Mesenchymal stem cell (in vitro differentiated cells and primary cell): ENCODE measurements around the gene BCL2L15.

ENCODE experiments used
- DNase-seq: peaks from one replicate; pipeline ENCODE4 v3.0.0-alpha.2; 2013
- H2AFZ ChIP-seq: one replicate; pipeline ENCODE4 v1.6.1; 2013; ENCODE audit warnings: low read depth, mild to moderate bottlenecking, control low read depth, inconsistent platforms, low read length, moderate library complexity
- H2AK5ac ChIP-seq: 2 replicates; pipeline ENCODE4 v1.6.1; 2013; ENCODE audit warnings: low read length, moderate library complexity, mild to moderate bottlenecking, inconsistent platforms; ENCODE audit not compliant: severe bottlenecking
- H2BK120ac ChIP-seq: one replicate; pipeline ENCODE4 v1.6.1; 2013; ENCODE audit warnings: low read depth, mild to moderate bottlenecking, inconsistent platforms, low read length, moderate library complexity
- H2BK12ac ChIP-seq, 2 experiments: one replicate each; pipeline ENCODE4 v1.6.1; 2013; ENCODE audit warnings: inconsistent platforms in 2 of 2, low read length in 2 of 2, mild to moderate bottlenecking in 2 of 2, moderate library complexity in 2 of 2, control low read depth in 1 of 2
- H2BK15ac ChIP-seq: one replicate; pipeline ENCODE4 v1.6.1; 2013; ENCODE audit warnings: mild to moderate bottlenecking, low read depth, inconsistent platforms; ENCODE audit not compliant: poor library complexity, severe bottlenecking
- H2BK5ac ChIP-seq: 2 replicates; pipeline ENCODE4 v1.6.1; 2013; ENCODE audit warnings: low read depth, mild to moderate bottlenecking, low read length, control low read depth, inconsistent platforms; ENCODE audit not compliant: poor library complexity, severe bottlenecking
- H3K14ac ChIP-seq, 2 experiments: one replicate each; pipeline ENCODE4 v1.6.1; 2013; ENCODE audit warnings: inconsistent platforms in 2 of 2, low read length in 2 of 2, control low read depth in 1 of 2, mild to moderate bottlenecking in 1 of 2, moderate library complexity in 1 of 2
- H3K18ac ChIP-seq, 2 experiments: one replicate each; pipeline ENCODE4 v1.6.1; 2013; ENCODE audit warnings: inconsistent platforms in 2 of 2, low read length in 2 of 2, control low read depth in 1 of 2, low read depth in 1 of 2, mild to moderate bottlenecking in 1 of 2
- H3K23ac ChIP-seq, 2 experiments: one replicate each; pipeline ENCODE4 v1.6.1; 2013; ENCODE audit warnings: inconsistent platforms in 2 of 2, low read length in 2 of 2, mild to moderate bottlenecking in 2 of 2, moderate library complexity in 2 of 2, control low read depth in 1 of 2
- H3K27ac ChIP-seq: 2 replicates; pipeline ENCODE4 v1.5.1; 2013; ENCODE audit warnings: mild to moderate bottlenecking, moderate library complexity, low read length, control low read depth, inconsistent platforms; ENCODE audit not compliant: poor library complexity, severe bottlenecking
- H3K27me3 ChIP-seq, 2 experiments: 2 replicates each; pipeline versions ENCODE4 v1.6.1 to v1.7.0; 2013; ENCODE audit warnings: low read length in 2 of 2, mild to moderate bottlenecking in 2 of 2, moderate library complexity in 2 of 2, control low read depth in 1 of 2, inconsistent platforms in 1 of 2; ENCODE audit not compliant: control insufficient read depth in 1 of 2, insufficient read depth in 1 of 2
- H3K36me3 ChIP-seq, 2 experiments: 2 replicates each; pipeline versions ENCODE4 v1.6.1 to v1.7.0; 2013; ENCODE audit warnings: low read length in 2 of 2, control low read depth in 1 of 2, inconsistent platforms in 1 of 2, low read depth in 1 of 2, mild to moderate bottlenecking in 1 of 2; ENCODE audit not compliant: insufficient read depth in 2 of 2, control insufficient read depth in 1 of 2
- H3K4ac ChIP-seq, 2 experiments: one replicate each; pipeline ENCODE4 v1.6.1; 2013; ENCODE audit warnings: inconsistent platforms in 2 of 2, low read length in 2 of 2, mild to moderate bottlenecking in 2 of 2, moderate library complexity in 2 of 2, control low read depth in 1 of 2, low read depth in 1 of 2
- H3K4me1 ChIP-seq: 2 replicates; pipeline ENCODE4 v1.6.1; 2013; ENCODE audit warnings: low read depth, low read length, control low read depth; ENCODE audit not compliant: control insufficient read depth, insufficient read depth
- H3K4me2 ChIP-seq: 2 replicates; pipeline ENCODE4 v1.6.1; 2013; ENCODE audit warnings: low read length, mild to moderate bottlenecking, inconsistent platforms; ENCODE audit not compliant: poor library complexity, severe bottlenecking
- H3K4me3 ChIP-seq, 2 experiments: 2 replicates each; pipeline versions ENCODE4 v1.5.1 to v1.7.0; 2013; ENCODE audit warnings: low read length in 2 of 2, mild to moderate bottlenecking in 2 of 2, control low read depth in 1 of 2, low read depth in 1 of 2; ENCODE audit not compliant: insufficient read depth in 1 of 2
- H3K79me1 ChIP-seq: replicated peaks from 2 replicates; pipeline ENCODE4 v1.6.1; 2013; ENCODE audit warnings: mild to moderate bottlenecking, control low read depth, low read length, inconsistent platforms; ENCODE audit not compliant: poor library complexity, severe bottlenecking
- H3K9ac ChIP-seq: 2 replicates; pipeline ENCODE4 v1.7.0; 2013; ENCODE audit warnings: mild to moderate bottlenecking, low read length, moderate library complexity
- H3K9me3 ChIP-seq: 2 replicates; pipeline ENCODE4 v1.7.0; 2013; ENCODE audit warnings: mild to moderate bottlenecking, low read length; ENCODE audit not compliant: control insufficient read depth
- H4K8ac ChIP-seq: one replicate; pipeline ENCODE4 v1.6.1; 2013; ENCODE audit warnings: inconsistent platforms, mild to moderate bottlenecking, low read length, moderate library complexity
- H4K91ac ChIP-seq: one replicate; pipeline ENCODE4 v1.6.1; 2013; ENCODE audit warnings: mild to moderate bottlenecking, low read length, inconsistent platforms
- WGBS: methylation state at CpG from one replicate; pipeline ENCODE4 v1.1.7; 2013; ENCODE audit warnings: mixed read lengths; 5-methylcytosine and 5-hydroxymethylcytosine counted together

The BCL2L15 gene

GRCh38 chr1:113924473-113924872 is 37.1 kb upstream of the BCL2L15 start:
- Histone ChIP-seq H2BK5ac (no peak overlapping the region), H3K14ac (no peak overlapping the region), H3K4me1 (no peaks in the 10 kb centered on the region), H2AFZ (no peak overlapping the region), H2BK120ac (no peak overlapping the region), H3K79me1 (peaks cover 3% of the 10 kb centered on the region), H3K9me3 (no peaks in the 10 kb centered on the region), H2AK5ac (no peak overlapping the region), H3K18ac (no peak overlapping the region), H4K8ac (no peak overlapping the region), H3K4me3 (no peak overlapping the region), H3K36me3 (no peaks in the 10 kb centered on the region), H3K4ac (no peak overlapping the region), H4K91ac (no peak overlapping the region), H3K23ac (no peak overlapping the region), H3K9ac (no peak overlapping the region), H3K27me3 (peaks cover 4 to 5% of the 10 kb centered on the region in 2 experiments), H3K27ac (no peak overlapping the region), H2BK12ac (no peak overlapping the region), H3K4me2 (no peak overlapping the region), H2BK15ac (no peak overlapping the region)
- no peak for DNase-seq
- WGBS, result 94% methylated on average over 2 of the region's 2 CpGs

GRCh38 chr1:113922957-113923356 is 35.6 kb upstream of the BCL2L15 start:
- H3K9me3 ChIP-seq, result no peaks in the 10 kb centered on the region
- no peak overlapping the region for H2BK15ac ChIP-seq
- no peaks in the 10 kb centered on the region for H3K79me1 ChIP-seq
- 54% methylated on average over 2 of the region's 4 CpGs for WGBS
- H3K4ac ChIP-seq, result no peak overlapping the region
- no peak overlapping the region for H2BK12ac ChIP-seq
- no peak overlapping the region for H2AK5ac ChIP-seq
- no peaks in the 10 kb centered on the region for H3K36me3 ChIP-seq
- H3K4me1 ChIP-seq, result no peaks in the 10 kb centered on the region
- H3K23ac ChIP-seq, result no peak overlapping the region
- DNase-seq, result no peak
- H3K14ac ChIP-seq, result no peak overlapping the region
- H3K4me2 ChIP-seq, result no peak overlapping the region
- no peak overlapping the region for H3K4me3 ChIP-seq
- H4K91ac ChIP-seq, result no peak overlapping the region
- H3K18ac ChIP-seq, result no peak overlapping the region
- H2BK5ac ChIP-seq, result no peak overlapping the region
- no peak overlapping the region for H3K9ac ChIP-seq
- H2AFZ ChIP-seq, result no peak overlapping the region
- no peak overlapping the region for H4K8ac ChIP-seq
- no peak overlapping the region for H2BK120ac ChIP-seq
- H3K27me3 ChIP-seq, result peaks cover 4 to 5% of the 10 kb centered on the region in 2 experiments
- no peak overlapping the region for H3K27ac ChIP-seq

DNA sequence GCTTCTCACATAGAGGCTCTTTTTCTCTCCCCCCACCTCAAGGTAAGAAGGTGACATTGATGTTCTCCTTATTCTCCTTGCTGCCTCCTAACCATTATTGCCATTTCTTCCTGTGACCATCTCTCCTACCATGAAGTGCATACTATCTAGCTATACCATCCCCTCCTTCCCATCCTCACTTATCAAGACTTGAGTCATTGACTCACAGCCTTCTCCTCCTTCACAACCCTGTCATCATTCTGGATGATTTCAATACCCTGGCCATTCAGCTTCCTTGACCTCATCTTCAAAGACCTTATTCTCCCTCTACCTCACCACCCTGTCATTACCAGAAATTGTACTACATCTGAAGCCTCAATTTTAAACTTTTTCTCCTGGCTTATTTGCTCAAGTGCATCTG is 30.9 kb upstream of the BCL2L15 start:
- no peak overlapping the region for H4K91ac ChIP-seq
- peaks cover 4% of the 10 kb centered on the region for H3K79me1 ChIP-seq
- H3K27me3 ChIP-seq, result peaks cover 0 to 5% of the 10 kb centered on the region in 2 experiments
- H2BK15ac ChIP-seq, result no peak overlapping the region
- no peak overlapping the region for H4K8ac ChIP-seq
- H3K4ac ChIP-seq, result no peak overlapping the region
- H3K14ac ChIP-seq, result peak overlapping the region in 1 of 2 experiments; percentile 15
- H2BK120ac ChIP-seq, result no peak overlapping the region
- no peak for DNase-seq
- H3K4me3 ChIP-seq, result no peak overlapping the region
- H3K27ac ChIP-seq, result no peak overlapping the region
- no peak overlapping the region for H2AK5ac ChIP-seq
- H2BK5ac ChIP-seq, result no peak overlapping the region
- H3K9ac ChIP-seq, result no peak overlapping the region
- H2BK12ac ChIP-seq, result no peak overlapping the region
- peaks cover 1% of the 10 kb centered on the region for H3K4me1 ChIP-seq
- H3K4me2 ChIP-seq, result no peak overlapping the region
- H3K18ac ChIP-seq, result no peak overlapping the region
- peaks cover 0 to 4% of the 10 kb centered on the region in 2 experiments for H3K36me3 ChIP-seq
- H3K23ac ChIP-seq, result no peak overlapping the region
- no peaks in the 10 kb centered on the region for H3K9me3 ChIP-seq
- no peak overlapping the region for H2AFZ ChIP-seq

DNA sequence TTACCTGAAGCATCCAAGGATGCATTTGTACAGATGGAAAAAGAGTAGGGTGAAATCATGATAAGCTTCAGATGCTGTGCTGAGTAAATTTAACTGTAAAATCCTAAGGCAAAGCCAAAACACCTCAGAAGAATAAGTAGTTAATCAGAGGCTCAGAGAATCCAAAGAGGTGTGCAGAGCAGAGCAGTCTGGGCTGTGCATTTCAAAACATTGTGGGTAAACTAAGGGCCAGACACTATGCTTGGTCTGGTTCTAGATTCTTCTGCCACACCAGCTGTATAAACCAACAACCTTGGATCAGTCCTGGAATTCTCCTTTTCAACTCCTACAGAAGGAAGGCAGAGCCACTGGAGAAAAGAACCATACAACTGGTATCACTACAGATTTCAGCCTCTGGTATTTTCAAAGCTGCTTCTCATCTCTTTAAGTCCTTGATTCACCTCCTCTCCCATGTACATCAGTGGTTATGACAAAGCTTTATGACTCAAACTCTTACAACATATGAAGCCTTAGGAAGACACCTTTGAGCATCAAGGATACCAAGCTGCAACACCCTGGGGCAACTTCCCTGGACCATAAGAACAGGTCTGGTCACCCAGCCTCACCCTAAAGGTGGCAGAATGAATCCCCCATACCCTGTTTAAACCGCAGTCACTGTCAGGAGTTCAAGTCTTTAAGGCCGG is 30.2 kb upstream of the BCL2L15 start:
- Histone ChIP-seq H2AFZ (no peak overlapping the region), H3K79me1 (peaks cover 4% of the 10 kb centered on the region), H2BK5ac (no peak overlapping the region), H3K36me3 (peaks cover 0 to 4% of the 10 kb centered on the region in 2 experiments), H2BK12ac (no peak overlapping the region), H3K27me3 (peaks cover 0 to 2% of the 10 kb centered on the region in 2 experiments), H4K91ac (no peak overlapping the region), H3K9ac (no peak overlapping the region), H2BK120ac (no peak overlapping the region), H3K23ac (no peak overlapping the region), H3K4me1 (peaks cover 6% of the 10 kb centered on the region), H3K18ac (no peak overlapping the region), H3K14ac (peak overlapping the region in 1 of 2 experiments; percentile 20), H3K4me3 (no peak overlapping the region), H4K8ac (no peak overlapping the region), H3K27ac (no peak overlapping the region), H3K4me2 (no peak overlapping the region), H2AK5ac (no peak overlapping the region), H3K9me3 (no peaks in the 10 kb centered on the region), H3K4ac (no peak overlapping the region), H2BK15ac (no peak overlapping the region)
- WGBS, result 93% methylated on average over 2 of the region's 2 CpGs
- peak; percentile 38 for DNase-seq
